SH-SY5Y (cell line): ENCODE measurements around the gene ZNF710.

Experiments used
- GATA2 ChIP-seq: IDR thresholded peaks from 2 replicates; pipeline ENCODE4 v1.6.1; 2011; ENCODE audit warnings: mild to moderate bottlenecking, low read depth, low read length
- GATA3 ChIP-seq: IDR thresholded peaks from 2 replicates; pipeline ENCODE4 v1.6.1; 2011; ENCODE audit warnings: low read depth, mild to moderate bottlenecking, low read length, moderate library complexity

- TF ChIP-seq GATA3 (no peak), GATA2 (no peak)
These were observed 27.9 kb downstream of the ZNF710 start for GRCh38 chr15:90029024-90029423.
